ENCODE data around the gene ZNF407.

DNA sequence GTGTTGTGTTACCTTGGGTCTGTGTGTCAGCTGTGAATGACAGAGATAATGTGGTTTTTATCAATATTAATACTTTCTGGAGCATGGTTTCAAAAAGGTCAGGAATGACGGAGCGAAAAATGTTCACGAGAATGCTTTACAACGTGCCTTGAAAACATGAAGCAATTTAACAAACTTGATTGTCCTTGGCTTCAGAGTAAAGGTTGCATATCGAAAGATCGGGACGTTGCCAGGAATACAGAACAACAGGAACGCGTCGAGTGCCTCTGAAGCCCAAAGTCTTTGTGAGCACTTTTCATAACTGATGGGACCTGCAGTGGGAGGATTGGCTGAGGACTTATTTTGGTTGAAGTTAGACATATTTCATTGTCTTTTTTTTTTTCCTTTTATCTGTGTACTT is 206.1 kb downstream of the ZNF407 start:
- TF ChIP-seq, protein P1, sequence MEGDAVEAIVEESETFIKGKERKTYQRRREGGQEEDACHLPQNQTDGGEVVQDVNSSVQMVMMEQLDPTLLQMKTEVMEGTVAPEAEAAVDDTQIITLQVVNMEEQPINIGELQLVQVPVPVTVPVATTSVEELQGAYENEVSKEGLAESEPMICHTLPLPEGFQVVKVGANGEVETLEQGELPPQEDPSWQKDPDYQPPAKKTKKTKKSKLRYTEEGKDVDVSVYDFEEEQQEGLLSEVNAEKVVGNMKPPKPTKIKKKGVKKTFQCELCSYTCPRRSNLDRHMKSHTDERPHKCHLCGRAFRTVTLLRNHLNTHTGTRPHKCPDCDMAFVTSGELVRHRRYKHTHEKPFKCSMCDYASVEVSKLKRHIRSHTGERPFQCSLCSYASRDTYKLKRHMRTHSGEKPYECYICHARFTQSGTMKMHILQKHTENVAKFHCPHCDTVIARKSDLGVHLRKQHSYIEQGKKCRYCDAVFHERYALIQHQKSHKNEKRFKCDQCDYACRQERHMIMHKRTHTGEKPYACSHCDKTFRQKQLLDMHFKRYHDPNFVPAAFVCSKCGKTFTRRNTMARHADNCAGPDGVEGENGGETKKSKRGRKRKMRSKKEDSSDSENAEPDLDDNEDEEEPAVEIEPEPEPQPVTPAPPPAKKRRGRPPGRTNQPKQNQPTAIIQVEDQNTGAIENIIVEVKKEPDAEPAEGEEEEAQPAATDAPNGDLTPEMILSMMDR (IDR thresholded peaks at IDR 0.05; ENCODE audit: low read length) = no peak
- TF ChIP-seq EZH2 (optimal IDR thresholded peaks at IDR 0.05; ENCODE audit: low read depth, low read length) = no peak

Measured in MM.1S (cell line).